Measurements from ENCODE around the gene PDCL2.

The PDCL2 gene

DNA sequence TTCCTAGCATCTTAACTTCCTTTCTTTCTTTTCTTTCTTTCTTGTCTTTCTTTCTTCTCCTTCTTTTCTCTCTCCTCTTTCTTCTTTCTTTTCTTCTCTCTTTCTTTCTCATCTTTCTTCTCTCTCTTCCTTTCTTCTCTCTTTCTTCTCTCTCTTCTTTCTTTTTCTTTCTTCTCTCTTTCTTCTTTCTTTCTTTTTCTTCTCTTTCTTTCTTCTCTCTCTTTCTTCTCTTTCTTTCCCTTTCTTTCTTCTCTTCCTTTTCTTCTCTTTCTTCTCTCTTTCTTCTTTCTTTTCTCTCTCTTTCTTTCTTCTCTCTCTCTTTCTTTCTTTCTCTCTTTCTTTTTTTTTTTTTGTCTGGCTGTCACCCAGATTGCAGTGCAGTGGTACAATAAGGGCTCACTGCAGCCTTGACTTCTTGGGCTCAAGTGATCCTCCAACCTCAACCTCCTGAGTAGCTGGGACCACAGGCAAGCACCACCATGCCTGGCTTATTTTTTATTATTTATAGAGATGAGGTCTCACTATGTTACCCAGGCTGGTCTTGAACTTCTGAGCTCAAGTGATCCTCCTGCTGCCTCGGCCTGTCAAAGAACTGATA is 26.6 kb upstream of the PDCL2 start:
- no peaks in the 10 kb centered on the region for H3K27me3 ChIP-seq (ENCODE audit: insufficient read depth, poor library complexity, severe bottlenecking)
- ATAC-seq (ENCODE audit: low read depth) (no peak), DNase-seq (ENCODE audit: low spot score) (no peak)
- no peaks in the 10 kb centered on the region for H3K9me3 ChIP-seq (ENCODE audit: severe bottlenecking)
- H3K4me3 ChIP-seq (ENCODE audit: severe bottlenecking) = peak overlapping the region; percentile 24
- H3K4me1 ChIP-seq (ENCODE audit: insufficient read depth, poor library complexity, severe bottlenecking) = no peaks in the 10 kb centered on the region
- H3K36me3 ChIP-seq (ENCODE audit: low read depth) = no peaks in the 10 kb centered on the region
- TF ChIP-seq, protein P1, sequence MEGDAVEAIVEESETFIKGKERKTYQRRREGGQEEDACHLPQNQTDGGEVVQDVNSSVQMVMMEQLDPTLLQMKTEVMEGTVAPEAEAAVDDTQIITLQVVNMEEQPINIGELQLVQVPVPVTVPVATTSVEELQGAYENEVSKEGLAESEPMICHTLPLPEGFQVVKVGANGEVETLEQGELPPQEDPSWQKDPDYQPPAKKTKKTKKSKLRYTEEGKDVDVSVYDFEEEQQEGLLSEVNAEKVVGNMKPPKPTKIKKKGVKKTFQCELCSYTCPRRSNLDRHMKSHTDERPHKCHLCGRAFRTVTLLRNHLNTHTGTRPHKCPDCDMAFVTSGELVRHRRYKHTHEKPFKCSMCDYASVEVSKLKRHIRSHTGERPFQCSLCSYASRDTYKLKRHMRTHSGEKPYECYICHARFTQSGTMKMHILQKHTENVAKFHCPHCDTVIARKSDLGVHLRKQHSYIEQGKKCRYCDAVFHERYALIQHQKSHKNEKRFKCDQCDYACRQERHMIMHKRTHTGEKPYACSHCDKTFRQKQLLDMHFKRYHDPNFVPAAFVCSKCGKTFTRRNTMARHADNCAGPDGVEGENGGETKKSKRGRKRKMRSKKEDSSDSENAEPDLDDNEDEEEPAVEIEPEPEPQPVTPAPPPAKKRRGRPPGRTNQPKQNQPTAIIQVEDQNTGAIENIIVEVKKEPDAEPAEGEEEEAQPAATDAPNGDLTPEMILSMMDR (IDR thresholded peaks at IDR 0.05; ENCODE audit: poor library complexity, severe bottlenecking) = no peak
- H3K27ac ChIP-seq (ENCODE audit: poor library complexity, severe bottlenecking) = no peak overlapping the region

DNA sequence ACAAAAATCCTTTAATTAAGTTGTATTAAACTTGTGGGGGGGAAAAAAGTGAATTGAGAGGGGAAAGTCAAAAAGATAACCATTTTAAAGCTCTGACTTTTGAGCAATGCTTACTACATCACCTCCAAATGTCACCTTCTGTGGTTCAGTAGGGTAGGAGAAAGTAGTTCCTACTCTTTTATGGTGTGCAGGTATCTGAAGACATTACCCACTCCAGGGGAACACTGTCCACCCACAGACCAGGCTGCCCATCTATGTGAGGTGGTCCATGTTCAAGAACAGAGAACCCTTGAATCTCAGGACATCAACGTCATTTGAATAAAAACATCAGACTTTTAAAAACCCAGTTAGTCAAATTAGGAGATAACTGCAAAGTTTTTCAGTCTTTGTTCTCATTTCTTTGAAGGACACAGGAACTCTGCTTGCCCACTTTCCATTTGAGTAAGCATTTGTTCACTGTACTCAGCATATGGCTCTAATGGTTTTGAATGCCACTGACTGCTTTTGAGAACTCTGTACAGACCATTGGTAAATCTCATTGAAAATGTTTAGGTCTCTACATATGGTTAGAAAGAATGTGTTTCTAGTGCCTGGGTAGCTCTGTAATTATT is 25.6 kb upstream of the PDCL2 start:
- Histone ChIP-seq H3K36me3 (ENCODE audit: low read depth) (no peaks in the 10 kb centered on the region), H3K4me1 (ENCODE audit: insufficient read depth, poor library complexity, severe bottlenecking) (peaks cover 2% of the 10 kb centered on the region), H3K27ac (ENCODE audit: poor library complexity, severe bottlenecking) (no peak overlapping the region), H3K27me3 (ENCODE audit: insufficient read depth, poor library complexity, severe bottlenecking) (no peaks in the 10 kb centered on the region), H3K4me3 (ENCODE audit: severe bottlenecking) (no peak overlapping the region), H3K9me3 (ENCODE audit: severe bottlenecking) (no peaks in the 10 kb centered on the region)
- TF ChIP-seq, protein P1 (IDR thresholded peaks at IDR 0.05; ENCODE audit: poor library complexity, severe bottlenecking) = no peak
- DNase-seq (ENCODE audit: low spot score) = no peak
- no peak for ATAC-seq (ENCODE audit: low read depth)

DNA sequence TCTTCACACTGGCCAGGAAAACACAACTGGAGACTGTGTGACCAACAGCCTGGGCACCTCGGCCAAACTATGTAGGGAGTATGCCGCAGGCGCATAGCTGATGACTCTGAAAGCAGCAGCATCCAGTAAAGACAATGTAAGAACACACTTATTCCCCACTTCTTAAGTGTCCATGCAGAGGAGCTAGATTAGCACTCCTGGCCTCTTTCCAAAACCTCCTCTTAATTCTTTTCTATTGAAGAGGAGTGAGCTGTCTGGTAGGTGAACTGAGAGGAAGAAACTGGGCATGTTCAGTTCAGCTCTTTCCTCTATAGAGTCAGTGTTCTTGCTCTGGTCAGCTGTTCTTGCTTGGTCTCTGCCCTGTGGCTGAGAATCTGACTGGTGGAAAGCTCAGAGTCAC is 23.0 kb upstream of the PDCL2 start:
- H3K36me3 ChIP-seq (ENCODE audit: low read depth) = no peaks in the 10 kb centered on the region
- no peak for DNase-seq (ENCODE audit: low spot score)
- ATAC-seq (ENCODE audit: low read depth) = no peak
- no peaks in the 10 kb centered on the region for H3K9me3 ChIP-seq (ENCODE audit: severe bottlenecking)
- TF ChIP-seq, protein P1 (IDR thresholded peaks at IDR 0.05; ENCODE audit: poor library complexity, severe bottlenecking) = no peak
- no peaks in the 10 kb centered on the region for H3K27me3 ChIP-seq (ENCODE audit: insufficient read depth, poor library complexity, severe bottlenecking)
- no peak overlapping the region for H3K27ac ChIP-seq (ENCODE audit: poor library complexity, severe bottlenecking)
- no peak overlapping the region for H3K4me3 ChIP-seq (ENCODE audit: severe bottlenecking)
- H3K4me1 ChIP-seq (ENCODE audit: insufficient read depth, poor library complexity, severe bottlenecking) = peaks cover 29% of the 10 kb centered on the region

GRCh38 chr4:55613621-55614020 is 21.6 kb upstream of the PDCL2 start:
- no peak overlapping the region for H3K27ac ChIP-seq (ENCODE audit: poor library complexity, severe bottlenecking)

More at GRCh38 chr4:55613621-55614020, 21.6 kb upstream of the PDCL2 start:
- H3K4me1 ChIP-seq (ENCODE audit: insufficient read depth, poor library complexity, severe bottlenecking) = peaks cover 39% of the 10 kb centered on the region
- DNase-seq (ENCODE audit: low spot score) = no peak
- TF ChIP-seq, protein P1 (IDR thresholded peaks at IDR 0.05; ENCODE audit: poor library complexity, severe bottlenecking) = no peak
- H3K36me3 ChIP-seq (ENCODE audit: low read depth) = no peaks in the 10 kb centered on the region
- H3K4me3 ChIP-seq (ENCODE audit: severe bottlenecking) = no peak overlapping the region
- H3K9me3 ChIP-seq (ENCODE audit: severe bottlenecking) = no peaks in the 10 kb centered on the region
- H3K27me3 ChIP-seq (ENCODE audit: insufficient read depth, poor library complexity, severe bottlenecking) = no peaks in the 10 kb centered on the region
- no peak for ATAC-seq (ENCODE audit: low read depth)
